ENCODE data around the gene PBXIP1.
"Not testable (repeated sequence)": the region's sequence is repeated elsewhere in the genome, so short reads cannot be mapped to it uniquely, and the experiment has no call there.

PBXIP1 gene

DNA sequence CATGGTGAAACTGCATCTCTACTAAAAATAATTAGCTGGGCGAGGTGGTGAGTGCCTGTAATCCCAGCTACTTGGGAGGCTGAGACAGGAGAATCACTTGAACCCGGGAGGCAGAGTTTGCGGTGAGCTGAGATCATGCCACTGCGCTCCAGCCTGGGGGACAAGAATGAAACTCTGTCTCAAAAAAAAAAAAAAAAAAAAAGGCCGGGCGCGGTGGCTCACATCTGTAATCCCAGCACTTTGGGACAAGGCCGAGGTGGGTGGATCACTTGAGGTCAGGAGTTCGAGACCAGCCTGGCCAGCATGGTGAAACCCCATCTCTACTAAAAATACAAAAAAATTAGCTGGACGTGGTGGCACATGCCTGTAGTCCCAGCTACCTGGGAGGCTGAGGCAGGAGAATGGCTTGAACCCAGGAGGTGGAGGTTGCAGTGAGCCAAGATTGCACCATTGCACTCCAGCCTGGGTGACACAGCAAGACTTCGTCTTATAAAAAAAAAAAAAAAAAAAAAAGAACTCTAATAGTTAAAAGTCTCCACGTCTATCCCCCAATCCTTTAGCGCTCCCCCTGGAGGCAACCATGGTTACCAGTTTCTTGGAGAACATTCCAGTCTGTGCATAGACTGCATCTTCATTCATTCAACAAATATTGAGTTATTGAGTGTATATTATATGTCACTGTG is 39.5 kb upstream of the PBXIP1 start:
- DNase-seq: not testable (repeated sequence)

DNA sequence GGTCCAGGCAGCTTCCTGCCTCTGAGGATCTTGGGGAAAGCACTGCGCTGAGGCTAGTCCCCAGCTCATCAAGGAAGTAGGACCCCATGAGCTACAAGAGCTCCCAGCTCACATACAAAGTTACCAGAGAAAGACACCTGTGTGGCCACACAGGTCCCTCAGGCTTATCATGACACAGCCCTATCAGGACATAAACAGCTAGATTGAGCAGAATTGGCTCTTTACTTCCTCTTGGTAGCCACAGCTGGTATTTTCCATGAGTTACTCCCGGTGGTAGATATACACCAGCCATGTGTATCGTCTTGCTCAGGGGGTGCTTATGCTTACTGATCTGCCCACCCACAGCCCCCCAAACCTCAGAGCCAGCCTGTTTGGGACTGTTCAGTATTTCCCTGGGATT is 38.7 kb upstream of the PBXIP1 start:
- DNase-seq: no peak

DNA sequence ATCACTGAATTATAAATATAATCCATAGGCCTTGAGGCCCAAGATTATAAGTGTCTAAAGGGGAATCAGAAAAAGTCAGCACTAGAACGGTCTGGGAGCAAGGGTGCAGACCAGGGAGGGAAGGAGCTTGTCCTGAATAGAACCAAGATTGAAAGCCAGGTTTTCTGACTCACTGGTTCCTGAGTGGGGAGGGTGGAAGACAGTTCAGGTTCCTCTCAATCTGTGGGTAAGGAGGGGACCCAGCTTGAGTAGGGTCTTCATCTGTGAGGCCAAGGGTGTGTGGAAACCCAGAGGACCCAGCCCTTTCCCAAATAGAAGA is 38.3 kb upstream of the PBXIP1 start:
- DNase-seq: no peak

DNA sequence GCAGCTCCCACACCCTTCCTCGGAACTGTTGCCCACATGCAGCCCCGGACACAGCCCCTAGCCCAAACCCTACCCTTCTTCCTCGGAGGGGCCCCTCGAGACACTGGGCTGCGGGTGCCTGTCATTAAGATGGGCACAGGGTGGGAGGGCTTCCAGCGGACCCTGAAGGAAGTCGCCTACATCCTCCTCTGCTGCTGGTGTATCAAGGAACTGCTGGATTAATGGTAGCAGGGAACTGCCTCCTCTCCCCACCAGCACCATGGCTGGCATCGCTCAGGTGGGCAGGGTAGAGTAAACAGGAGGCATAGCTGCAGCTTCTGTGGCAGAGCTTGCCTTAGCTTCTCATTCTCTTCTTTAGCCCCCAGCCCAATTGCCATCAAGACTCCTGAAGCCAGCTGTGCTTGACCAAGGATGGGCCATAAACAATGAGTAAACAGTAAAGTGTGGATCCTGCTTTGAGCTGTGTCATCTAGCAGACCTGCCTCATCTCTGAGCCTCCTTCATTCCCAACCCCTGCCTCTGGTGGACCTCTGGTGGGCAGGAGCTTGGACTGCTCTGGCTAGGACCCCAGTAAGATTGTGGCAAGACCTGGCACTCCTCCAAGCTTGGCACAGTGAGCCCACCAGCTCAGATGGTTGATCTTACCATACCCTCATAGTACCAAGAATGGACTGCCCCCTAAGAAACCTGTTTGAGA is 37.8 kb upstream of the PBXIP1 start, which contains the start of gene LENEP:
Gene LENEP (plus strand): TSS at position 15 of the 697 bp plus-strand sequence. CDS start 22 bp downstream, at position 37.
- no peak for DNase-seq

DNA sequence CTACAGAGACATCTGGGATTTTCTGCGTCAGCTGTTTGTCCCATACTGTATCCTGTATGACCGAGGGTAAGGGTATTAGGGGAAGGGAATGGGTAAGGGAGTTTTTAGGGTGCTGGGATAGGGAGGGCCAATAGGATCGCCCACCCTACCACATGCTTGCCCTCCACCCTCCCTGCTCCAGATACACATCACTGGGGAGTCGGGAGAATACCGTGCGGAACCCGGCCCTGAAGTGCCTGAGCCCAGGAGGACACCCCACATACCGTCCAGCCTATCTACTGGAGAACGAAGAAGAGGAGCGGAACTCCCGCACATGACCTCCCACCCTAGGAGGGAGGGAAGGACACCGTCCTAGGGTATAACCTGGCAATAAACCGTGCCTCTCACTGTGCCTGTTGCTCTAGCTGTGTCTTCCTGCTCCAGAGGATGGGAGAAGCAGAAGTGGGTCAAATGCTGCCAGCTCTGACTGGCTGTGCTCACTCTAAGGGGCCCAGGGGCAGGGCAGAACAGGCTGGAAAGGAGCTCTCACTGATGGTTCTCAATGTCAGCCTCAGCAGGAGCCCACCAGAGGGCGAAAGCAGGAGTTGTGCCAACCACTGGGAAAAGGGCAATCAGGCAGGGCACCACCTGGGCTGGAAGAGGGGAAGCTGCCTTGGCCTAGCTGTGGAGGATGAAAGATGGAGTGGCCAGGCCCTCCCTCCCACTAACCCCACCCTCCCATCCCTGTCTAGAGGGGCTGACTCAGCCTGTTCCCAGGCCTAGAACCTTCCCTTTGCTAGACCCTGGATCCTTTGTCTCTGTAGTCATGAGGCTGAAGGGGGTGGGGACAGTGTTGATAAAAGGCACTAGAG is 37.0 kb upstream of the PBXIP1 start:
- no peak for DNase-seq

DNA sequence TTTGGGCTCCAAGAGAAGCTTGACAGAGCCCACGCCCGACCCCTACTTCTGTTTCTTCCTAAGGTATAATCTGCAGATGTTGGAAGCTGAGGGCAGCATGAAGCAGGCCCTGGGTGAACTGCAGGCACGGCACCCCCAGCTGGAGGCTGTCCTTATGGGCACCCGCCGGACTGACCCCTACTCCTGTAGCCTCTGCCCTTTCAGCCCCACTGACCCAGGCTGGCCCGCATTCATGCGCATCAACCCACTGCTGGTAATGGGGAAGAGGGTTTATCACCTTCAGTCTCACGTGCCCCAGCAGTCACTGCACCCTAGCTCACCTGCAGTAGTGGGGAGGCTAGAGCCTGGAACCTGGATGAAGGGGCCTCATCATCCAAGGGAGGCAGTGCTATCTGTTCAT is 34.4 kb upstream of the PBXIP1 start:
- DNase-seq: no peak

DNA sequence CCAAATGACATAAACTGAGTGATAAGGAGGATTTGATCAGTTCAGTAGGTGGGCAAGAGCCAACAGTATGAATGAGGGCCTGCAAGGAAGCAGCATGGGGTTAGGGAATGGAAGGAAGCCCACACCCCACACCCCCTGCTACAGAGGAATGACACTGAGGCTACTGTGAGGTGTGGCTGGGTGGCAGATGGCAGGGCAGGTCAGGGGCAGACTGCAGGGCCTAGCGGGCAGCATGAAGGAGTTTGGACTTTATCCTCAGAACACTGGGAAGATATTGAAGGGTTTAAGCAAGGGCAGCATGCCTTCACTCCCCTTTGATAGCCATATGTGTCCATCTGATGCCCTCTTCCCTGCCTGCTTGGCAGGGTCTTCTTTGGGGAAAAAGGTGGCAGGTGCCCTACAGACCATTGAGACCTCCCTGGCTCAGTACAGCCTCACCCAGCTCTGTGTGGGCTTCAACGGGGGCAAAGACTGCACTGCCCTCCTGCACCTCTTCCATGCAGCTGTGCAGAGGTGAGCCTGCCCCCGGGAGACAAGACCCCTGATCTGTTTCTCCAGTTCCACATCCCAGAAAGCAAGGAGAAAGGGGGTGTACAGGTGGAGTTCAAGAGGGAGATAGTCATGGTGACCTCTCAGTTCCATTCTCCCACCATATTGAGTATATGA is 33.4 kb upstream of the PBXIP1 start:
- no peak for DNase-seq

DNA sequence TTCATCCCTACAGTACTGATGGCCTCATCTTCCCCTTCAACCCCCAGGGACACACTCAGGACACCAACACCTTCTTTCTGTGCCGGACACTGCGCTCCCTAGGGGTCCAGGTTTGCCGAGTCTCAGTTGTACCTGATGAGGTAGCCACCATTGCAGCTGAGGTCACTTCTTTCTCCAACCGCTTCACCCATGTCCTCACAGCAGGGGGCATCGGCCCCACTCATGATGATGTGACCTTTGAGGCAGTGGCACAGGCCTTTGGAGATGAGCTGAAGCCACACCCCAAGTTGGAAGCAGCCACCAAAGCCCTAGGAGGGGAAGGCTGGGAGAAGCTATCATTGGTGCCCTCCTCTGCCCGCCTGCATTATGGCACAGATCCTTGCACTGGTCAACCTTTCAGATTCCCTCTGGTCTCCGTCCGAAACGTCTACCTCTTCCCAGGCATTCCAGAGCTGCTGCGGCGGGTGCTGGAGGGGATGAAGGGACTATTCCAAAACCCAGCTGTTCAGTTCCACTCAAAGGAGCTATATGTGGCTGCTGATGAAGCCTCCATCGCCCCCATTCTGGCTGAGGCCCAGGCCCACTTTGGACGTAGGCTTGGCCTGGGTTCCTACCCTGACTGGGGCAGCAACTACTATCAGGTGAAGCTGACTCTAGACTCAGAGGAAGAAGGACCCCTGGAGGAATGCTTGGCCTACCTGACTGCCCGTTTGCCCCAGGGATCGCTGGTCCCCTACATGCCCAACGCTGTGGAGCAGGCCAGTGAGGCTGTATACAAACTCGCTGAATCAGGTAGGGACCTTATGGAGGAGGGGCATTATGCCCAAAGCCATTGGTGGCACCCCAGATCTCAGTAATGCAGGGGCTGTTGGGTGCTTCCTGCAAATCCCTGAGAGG is 32.4 kb upstream of the PBXIP1 start:
- no peak for DNase-seq

DNA sequence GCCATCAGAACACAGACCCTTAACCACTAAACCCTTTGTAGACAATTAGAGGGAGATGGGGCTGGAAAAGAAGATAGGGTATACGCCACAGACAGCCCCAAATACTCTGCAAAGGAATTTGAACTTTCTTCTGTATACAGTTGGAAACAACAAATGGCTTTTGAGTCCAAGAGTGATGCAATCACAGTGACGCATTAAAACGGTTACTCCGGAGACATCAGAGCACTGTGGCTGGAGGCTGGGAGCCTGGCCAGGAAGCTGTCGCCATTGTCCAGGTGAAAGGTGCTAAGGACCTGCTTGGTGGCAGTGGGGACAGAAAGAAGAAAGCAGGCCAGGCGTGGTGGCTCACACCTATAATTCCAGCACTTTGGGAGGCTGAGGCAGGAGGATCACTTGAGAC is 31.4 kb upstream of the PBXIP1 start:
- DNase-seq: no peak

DNA sequence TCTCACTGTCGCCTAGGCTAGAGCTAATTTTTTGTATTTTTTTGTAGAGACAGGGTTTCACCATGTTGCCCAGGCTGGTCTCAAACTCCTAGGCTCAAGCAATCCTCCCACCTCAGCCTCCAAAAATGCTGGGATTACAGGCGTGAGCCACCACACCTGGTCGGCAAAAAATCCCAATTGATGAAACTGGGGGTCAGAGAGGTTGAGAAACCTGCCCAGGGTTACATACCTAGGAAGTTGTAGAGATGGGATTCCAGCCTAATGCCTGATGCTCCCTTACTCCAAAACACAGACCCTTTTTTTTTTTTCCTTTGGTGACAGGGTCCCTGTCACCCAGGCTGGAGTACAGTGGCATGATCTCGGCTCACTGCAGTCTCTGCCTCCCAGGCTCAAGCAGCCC is 30.8 kb upstream of the PBXIP1 start:
- DNase-seq: not testable (repeated sequence)

DNA sequence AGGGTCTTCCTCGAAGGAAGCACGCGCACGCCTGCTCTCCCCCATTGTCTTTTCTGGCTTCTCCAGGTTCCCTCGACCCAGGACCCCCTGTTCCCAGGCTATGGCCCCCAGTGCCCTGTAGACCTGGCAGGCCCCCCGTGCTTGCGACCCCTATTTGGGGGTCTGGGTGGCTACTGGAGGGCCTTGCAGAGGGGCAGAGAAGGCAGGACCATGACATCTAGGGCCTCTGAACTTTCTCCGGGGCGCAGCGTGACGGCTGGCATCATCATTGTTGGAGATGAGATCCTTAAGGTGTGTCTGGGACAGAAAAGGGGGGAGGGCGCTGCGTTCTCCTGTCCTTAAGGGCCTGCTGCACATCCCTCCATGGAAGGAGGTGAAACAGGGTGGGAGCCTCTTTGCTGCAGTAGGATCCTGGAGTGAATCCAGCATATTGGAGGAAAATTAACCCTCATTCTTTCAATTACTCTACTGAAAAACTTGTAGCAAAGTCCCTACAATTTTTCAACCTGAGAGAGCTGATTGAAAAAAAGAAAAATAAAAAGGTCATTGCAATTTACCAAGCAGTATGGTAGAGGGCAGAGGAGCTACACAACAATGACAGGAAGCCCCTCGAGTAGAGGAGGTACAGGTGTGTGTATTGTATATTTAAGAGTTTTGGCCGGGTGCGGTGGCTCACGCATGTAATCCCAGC is 28.0 kb upstream of the PBXIP1 start:
- DNase-seq: no peak

DNA sequence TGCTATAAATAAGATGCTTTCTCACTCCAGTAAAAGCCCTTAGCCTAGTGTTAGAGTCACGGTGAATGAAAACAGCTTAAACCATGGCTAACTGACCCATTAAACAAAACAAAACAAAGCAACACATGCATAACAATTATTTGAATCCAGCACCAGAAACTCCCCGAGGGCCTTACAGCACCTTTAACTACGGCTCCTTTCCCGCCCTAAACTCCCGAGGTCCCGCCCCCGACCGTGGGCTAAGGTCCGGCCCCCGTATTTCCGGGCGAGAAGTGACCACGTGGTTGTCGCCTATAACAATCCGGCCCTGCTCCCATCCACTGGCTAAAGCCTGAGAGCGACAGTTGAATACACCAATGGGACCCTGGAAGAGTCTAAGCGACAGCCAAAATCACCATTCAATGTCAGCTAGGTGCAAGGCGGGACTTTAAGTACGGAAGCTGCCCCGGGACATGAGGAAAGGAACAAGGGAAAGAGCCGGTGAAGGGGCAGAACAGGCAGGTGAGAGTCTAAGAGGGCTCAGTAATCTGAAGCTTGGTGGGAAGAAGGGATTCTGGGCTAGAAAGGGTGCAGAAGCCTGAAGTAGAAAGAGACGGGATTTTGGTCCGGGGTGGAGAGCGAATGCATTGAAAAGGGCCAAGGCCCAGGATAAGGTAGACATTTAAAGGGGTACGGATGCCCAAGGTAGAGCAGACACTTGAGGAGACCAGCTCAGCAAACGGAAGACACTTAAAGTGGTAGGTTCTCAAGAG is 27.2 kb upstream of the PBXIP1 start, which contains the start of gene FLAD1:
Gene FLAD1 (plus strand): TSS at position 448 of the 752 bp plus-strand sequence. CDS start 351 bp downstream, outside the sequence.
- peak; percentile 80 for DNase-seq

DNA sequence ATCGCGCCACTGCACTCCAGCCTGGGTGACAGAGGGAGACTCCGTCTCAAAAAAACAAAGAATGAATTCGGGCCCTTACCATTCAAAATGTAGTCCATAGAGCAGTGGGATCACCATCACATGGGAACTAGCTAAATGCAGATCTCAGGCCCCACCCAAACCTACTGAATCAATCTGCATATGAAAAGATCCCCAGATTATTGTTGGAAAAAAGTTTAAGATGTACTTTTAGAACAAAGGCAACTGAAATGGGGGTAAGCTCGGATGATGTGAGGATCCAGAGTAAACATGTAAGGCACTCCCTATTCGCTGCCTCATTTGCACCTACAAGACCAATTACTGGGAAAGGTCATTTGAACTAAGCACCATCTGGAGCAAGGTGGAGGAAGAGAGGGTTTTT is 26.4 kb upstream of the PBXIP1 start:
- no peak for DNase-seq

DNA sequence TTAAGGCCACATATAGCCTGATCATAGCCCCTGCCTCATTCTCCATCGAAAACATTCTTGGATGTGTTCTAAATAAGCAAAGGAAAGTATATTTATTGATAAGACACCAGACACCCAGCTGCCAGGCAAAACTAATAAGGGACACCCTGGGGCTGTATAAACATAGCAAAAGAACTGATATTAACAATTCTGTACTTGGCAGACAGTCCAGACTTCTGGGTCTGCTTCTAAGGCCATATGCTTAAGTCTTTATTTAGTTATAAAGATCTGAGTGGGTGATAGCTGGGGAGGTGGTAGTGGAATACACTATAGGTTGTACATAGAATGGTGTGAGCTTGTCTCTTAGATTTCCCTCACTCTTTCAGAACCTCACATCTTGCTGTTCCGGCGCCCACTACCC is 22.5 kb upstream of the PBXIP1 start:
- no peak for DNase-seq

DNA sequence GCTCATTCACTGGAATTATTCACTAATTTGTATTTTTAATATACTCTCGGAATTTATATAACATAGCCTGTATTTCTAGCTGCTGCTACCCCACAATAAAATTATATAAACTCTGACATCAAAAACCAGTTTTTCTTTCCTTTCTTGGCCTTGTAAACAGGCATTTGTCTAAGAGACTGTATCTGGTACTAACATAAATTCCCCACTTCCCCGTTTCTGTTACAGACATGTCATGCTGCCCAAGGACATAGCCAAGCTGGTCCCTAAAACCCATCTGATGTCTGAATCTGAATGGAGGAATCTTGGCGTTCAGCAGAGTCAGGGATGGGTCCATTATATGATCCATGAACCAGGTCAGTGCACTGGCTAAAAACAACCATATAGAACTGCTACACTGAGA is 21.9 kb upstream of the PBXIP1 start:
- DNase-seq: not testable (repeated sequence)

DNA sequence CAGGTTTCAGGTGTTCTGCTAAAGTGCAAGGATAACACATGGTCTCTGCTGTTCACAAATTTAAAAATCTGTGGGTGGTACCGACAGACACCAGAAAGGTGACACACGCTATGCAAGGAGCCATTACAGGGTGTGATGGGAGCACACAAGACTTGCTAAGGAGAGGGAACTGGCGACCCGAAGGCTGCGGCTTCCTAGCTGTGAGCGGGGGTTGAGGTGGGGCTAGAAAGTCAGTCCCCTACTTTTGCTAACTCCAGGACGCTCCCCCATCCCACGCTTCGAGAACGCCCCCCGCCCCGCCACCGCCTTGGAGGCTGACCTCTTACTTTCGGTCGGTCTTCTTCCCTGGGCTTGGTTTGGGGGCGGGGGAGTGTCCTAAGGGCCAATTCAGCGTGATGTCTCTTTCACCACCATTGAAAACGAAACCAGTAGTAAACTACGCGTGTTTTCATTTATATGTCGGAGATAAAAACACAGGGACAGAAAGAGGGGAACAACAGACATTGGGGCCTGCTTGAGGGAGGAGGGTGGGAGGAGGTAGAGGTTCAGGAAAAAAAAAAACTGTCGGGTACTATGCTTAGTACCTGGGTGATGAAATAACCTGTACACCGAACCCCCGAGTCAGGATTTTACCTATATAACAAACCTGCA is 19.6 kb upstream of the PBXIP1 start:
- DNase-seq: peak; percentile 74

DNA sequence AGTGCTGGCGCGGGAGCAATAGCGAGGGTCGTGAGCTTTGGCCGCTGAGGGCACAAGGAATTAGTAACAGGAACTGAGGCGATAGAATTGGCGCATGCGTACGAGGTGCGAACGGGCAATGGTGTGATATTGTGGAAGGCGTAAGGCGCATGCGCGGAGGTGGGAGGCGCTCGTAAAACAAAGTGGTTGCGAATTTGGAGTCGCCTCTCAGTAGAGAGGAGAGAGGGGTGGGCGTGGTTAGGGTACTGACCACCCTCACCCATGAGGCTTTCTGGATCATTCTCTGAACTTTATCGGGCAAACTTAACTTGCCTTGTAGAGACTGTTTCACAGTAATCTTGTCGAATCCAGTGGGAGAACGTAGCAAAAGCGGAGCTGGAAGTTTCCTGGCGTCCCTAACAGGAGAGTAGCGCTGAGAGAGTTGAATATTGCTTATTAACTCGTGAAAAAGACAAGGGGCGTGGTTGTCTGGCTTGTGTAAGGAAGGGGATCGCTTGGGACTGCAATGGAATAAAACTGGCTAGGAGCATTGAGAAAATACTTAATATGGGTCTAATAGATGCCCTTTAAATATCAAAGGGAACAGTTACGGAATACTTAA is 19.0 kb upstream of the PBXIP1 start:
- DNase-seq: peak; percentile 98

DNA sequence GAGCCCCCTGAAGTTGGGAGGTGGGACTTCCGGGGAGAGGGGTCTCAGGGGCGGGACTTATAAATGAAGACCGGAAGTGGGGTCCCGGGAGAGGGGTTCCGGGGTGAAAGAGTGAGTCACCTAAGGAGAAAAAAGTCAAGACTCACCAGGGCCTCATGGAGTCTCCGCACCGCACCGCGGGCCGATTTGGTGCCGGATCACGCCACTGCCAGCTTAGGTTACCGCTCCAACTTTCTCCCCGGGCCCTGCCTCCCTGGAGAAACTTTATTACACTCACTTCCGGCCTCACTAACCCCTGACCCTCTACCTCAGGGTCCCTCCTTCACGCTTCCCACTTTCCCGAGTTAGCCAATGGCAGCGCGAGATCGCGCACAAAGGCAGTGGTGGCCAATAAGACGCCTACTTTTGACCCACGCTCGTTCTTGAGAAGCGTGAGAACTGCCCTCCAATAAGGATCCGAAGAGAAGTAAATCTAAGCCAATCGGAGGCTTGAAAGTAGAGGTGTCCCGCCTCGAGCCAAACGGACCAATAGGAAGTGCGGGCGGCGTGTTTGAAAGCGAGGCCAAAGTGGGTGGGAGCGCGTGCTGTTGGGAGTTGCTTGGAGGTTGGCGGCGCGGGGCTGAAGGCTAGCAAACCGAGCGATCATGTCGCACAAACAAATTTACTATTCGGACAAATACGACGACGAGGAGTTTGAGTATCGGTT is 18.4 kb upstream of the PBXIP1 start, which contains the start of gene CKS1B:
Gene CKS1B (plus strand): TSS at position 580 of the 706 bp plus-strand sequence. CDS start 65 bp downstream, at position 645.
- peak; percentile 98 for DNase-seq
